H1 (cell line): ENCODE data around the gene GRIK4. TPM values are rescaled to one million over a fixed set of nuclear protein-coding genes. Genes with fewer than 3 reads are reported as not detected.

Experiments used
- SP1 ChIP-seq: IDR thresholded peaks from 2 replicates; pipeline ENCODE4 v1.6.1; 2011; ENCODE audit warnings: low read depth, low read length
- SRF ChIP-seq: IDR thresholded peaks from 2 replicates; pipeline ENCODE4 v1.6.1; 2011; ENCODE audit warnings: mild to moderate bottlenecking, low read depth, low read length, moderate library complexity
- TAF7 ChIP-seq: optimal IDR thresholded peaks from 2 replicates; pipeline ENCODE3; 2011; ENCODE audit warnings: low read depth, mild to moderate bottlenecking, inconsistent platforms, low read length, moderate library complexity, borderline replicate concordance
- polyA plus RNA-seq, 7 experiments: library from polyadenylated mRNA; depleted of rRNA in 3 of 7; stranded (reverse) in 5 of 7; unstranded in 2 of 7; fragments of >200 nt in 5 of 7; fragments of 200-250 nt in 2 of 7; gene quantifications; 1 replicate in 5 of 7; 2 replicates in 1 of 7; 4 replicates in 1 of 7; pipeline versions ENCODE4 v1.2.1 to v1.2.3, GENCODE V29; 2011 to 2013; ENCODE audit warnings: missing spikeins in 2 of 7, mixed read lengths in 2 of 7
- total RNA-seq: library from RNA; stranded (reverse); fragmentation: NEBNext Ultra II Directional; extraction: Animal tissue kit (Norgen Biotek cat#: 25700); gene quantifications from 2 replicates; pipeline ENCODE4 v1.2.1, GENCODE V29; 2021

Gene GRIK4
- total and polyA plus RNA-seq, 2 of the 8 experiments (the other 6 are each of a cell fraction or from before 2014, with no cell fraction given): 1.2 to 2.9 TPM

DNA sequence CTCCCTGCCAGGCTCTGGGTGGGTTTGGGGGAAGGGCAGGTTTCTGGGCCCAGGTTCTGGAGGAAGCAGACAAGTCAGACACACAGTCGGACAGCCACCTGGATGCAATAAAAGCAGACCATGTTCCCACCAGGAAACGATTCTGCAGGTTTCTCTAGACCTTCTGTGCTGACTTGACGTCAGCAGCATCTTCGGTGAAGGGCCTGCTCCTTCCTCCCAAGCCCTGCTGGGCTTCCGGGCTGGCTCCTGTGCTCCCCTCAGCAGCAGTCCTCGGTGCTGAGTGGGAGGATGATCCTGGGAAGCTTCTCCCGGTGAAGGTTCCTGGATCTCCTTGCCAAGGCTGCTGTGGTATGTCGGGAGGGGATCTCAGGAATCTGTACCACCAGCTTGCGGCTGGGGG is 240.0 kb downstream of the GRIK4 start (continued):
- no peak for TF ChIP-seq TAF7
- no peak for TF ChIP-seq SRF
- TF ChIP-seq SP1: no peak
